ENCODE results near the gene PTAFR. TPM values are rescaled to one million over a fixed set of nuclear protein-coding genes. Genes with fewer than 3 reads are reported as not detected.

PTAFR gene
- total RNA-seq, 1 experiment from 2014 or later, result 1.3 TPM

DNA sequence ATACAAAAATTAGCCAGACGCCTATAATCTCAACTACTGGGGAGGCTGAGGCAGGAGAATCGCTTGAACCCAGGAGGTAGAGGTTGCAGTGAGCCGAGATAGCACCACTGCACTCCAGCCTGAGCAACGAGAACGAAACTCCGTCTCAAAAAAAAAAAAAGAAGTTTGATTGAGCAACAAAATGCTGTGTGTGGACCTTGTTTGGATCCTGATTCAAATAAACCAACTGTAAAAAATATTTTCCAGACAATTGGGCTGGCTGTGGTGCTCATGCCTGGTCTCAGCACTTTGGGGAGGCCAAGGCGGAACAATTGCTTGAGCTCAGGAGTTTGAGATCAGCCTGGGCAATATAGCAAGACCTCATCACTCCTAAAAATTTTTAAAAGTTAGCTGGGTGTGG, 16.8 kb downstream of the PTAFR start:
- CTCF ChIA-PET, result no interaction called here
- Histone ChIP-seq H4K20me1 (ENCODE audit: insufficient read depth) (no peaks in the 10 kb centered on the region), H3K36me3 (ENCODE audit: control insufficient read depth in 1 of 2, insufficient read depth in 2 of 2, low read length in 2 of 2) (no peaks in the 10 kb centered on the region), H3K27ac (ENCODE audit: low read depth, low read length) (no peak overlapping the region), H3K4me1 (ENCODE audit: control insufficient read depth in 1 of 2, insufficient read depth in 2 of 2, low read length in 2 of 2) (no peaks in the 10 kb centered on the region), H3K9me3 (ENCODE audit: control insufficient read depth in 1 of 2, insufficient read depth in 1 of 2, low read depth in 1 of 2, low read length in 2 of 2) (no peaks in the 10 kb centered on the region), H3K9me2 (ENCODE audit: insufficient read depth) (no peaks in the 10 kb centered on the region), H3K79me2 (ENCODE audit: insufficient read depth, low read length) (no peaks in the 10 kb centered on the region), H3K4me3 (replicated peaks in 1 of 2; ENCODE audit: low read depth in 1 of 2, low read length in 2 of 2) (no peak overlapping the region), H3K9ac (ENCODE audit: low read length) (no peak overlapping the region), H3K27me3 (ENCODE audit: insufficient read depth, low read length) (no peaks in the 10 kb centered on the region), H2AFZ (ENCODE audit: low read depth, low read length, poor library complexity, severe bottlenecking) (no peak overlapping the region), H3K4me2 (ENCODE audit: low read length) (no peak overlapping the region)
- POLR2A ChIA-PET, result no interaction called here
- intact Hi-C loops (cut with micrococcal nuclease), result no loop called here
- ATAC-seq (no peak), DNase-seq (ENCODE audit: low read depth, low spot score) (no peak)
- no TSS peak for BruUV-seq (replicated peaks)
- TF ChIP-seq CBX3 (IDR thresholded peaks at IDR 0.05; ENCODE audit: low read depth), result no peak
- TF ChIP-seq, protein P1, sequence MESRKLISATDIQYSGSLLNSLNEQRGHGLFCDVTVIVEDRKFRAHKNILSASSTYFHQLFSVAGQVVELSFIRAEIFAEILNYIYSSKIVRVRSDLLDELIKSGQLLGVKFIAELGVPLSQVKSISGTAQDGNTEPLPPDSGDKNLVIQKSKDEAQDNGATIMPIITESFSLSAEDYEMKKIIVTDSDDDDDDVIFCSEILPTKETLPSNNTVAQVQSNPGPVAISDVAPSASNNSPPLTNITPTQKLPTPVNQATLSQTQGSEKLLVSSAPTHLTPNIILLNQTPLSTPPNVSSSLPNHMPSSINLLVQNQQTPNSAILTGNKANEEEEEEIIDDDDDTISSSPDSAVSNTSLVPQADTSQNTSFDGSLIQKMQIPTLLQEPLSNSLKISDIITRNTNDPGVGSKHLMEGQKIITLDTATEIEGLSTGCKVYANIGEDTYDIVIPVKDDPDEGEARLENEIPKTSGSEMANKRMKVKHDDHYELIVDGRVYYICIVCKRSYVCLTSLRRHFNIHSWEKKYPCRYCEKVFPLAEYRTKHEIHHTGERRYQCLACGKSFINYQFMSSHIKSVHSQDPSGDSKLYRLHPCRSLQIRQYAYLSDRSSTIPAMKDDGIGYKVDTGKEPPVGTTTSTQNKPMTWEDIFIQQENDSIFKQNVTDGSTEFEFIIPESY (IDR thresholded peaks at IDR 0.05; ENCODE audit: extremely low read depth, insufficient replicate concordance, low read length), result no peak
- no peak for TF ChIP-seq EZH2phosphoT487 (IDR thresholded peaks at IDR 0.05; ENCODE audit: borderline replicate concordance)
- no peak for TF ChIP-seq EGR1 (IDR thresholded peaks at IDR 0.05; ENCODE audit: low read depth)
- no peak for TF ChIP-seq SP1 (IDR thresholded peaks at IDR 0.05; ENCODE audit: low read depth)
- no peak for TF ChIP-seq EZH2 (IDR thresholded peaks at IDR 0.05)
- TF ChIP-seq, protein P2, sequence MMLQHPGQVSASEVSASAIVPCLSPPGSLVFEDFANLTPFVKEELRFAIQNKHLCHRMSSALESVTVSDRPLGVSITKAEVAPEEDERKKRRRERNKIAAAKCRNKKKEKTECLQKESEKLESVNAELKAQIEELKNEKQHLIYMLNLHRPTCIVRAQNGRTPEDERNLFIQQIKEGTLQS (IDR thresholded peaks at IDR 0.05), result no peak
- TF ChIP-seq, protein P3, sequence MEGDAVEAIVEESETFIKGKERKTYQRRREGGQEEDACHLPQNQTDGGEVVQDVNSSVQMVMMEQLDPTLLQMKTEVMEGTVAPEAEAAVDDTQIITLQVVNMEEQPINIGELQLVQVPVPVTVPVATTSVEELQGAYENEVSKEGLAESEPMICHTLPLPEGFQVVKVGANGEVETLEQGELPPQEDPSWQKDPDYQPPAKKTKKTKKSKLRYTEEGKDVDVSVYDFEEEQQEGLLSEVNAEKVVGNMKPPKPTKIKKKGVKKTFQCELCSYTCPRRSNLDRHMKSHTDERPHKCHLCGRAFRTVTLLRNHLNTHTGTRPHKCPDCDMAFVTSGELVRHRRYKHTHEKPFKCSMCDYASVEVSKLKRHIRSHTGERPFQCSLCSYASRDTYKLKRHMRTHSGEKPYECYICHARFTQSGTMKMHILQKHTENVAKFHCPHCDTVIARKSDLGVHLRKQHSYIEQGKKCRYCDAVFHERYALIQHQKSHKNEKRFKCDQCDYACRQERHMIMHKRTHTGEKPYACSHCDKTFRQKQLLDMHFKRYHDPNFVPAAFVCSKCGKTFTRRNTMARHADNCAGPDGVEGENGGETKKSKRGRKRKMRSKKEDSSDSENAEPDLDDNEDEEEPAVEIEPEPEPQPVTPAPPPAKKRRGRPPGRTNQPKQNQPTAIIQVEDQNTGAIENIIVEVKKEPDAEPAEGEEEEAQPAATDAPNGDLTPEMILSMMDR (IDR thresholded peaks at IDR 0.05 in 2 of 3, conservative IDR thresholded peaks at IDR 0.05 in 1 of 3; ENCODE audit: borderline replicate concordance in 1 of 3, insufficient read depth in 1 of 3, low read depth in 2 of 3, low read length in 2 of 3), result no peak
- TF ChIP-seq POLR2A (IDR thresholded peaks at IDR 0.05; ENCODE audit: borderline replicate concordance, extremely low read depth, insufficient read depth, insufficient read length), result no peak
- TF ChIP-seq ZNF274 (IDR thresholded peaks at IDR 0.05; ENCODE audit: low read depth, low read length), result no peak
- RAD21 ChIA-PET (ENCODE audit: low non-redundant PET in 1 of 2, low total read pairs in 2 of 2, uncharacterized antibody in 2 of 2, unreplicated experiment in 2 of 2), result no interaction called here

Measured in HCT116 (cell line).